HepG2 (cell line): Measurements from ENCODE around the gene ANO4.

ENCODE experiments used
- SP4 ChIP-seq: sonication (generic); formaldehyde crosslinking; IDR thresholded peaks from 2 replicates; pipeline ENCODE4 v1.8.1; 2023; ENCODE audit warnings: mild to moderate bottlenecking, missing genetic modification reagents
- ZNF747 ChIP-seq: sonication (generic); formaldehyde crosslinking; IDR thresholded peaks from 2 replicates; pipeline ENCODE4 v1.8.1; 2023; ENCODE audit warnings: missing genetic modification reagents, mild to moderate bottlenecking, borderline replicate concordance
- TF ChIP-seq, protein P1 (sequence below), 2 experiments: IDR thresholded peaks; 2 replicates each; pipeline ENCODE4 v1.6.1; 2011 to 2012; ENCODE audit warnings: low read length in 2 of 2, borderline replicate concordance in 1 of 2, low read depth in 1 of 2, mild to moderate bottlenecking in 1 of 2, moderate library complexity in 1 of 2

DNA sequence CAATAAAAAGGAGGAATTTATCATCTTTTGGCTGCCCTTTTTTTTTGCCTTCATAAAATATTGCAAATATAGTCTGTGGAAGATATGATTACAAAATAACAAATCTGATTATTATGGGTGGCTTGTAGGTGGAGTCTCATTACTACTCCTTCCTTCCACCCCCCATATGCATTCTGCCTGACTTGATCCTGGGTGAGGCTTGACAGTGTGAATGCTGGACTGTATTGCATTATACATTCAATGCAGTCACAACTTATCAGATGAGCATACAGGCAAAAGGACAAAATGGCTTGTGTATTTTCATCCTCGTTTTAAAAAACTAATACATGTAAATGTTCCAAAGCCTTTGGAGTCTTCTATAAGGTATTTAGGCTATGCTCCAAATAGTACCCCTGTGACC lies 186.3 kb downstream of the ANO4 start:
- TF ChIP-seq SP4 (no peak), ZNF747 (no peak)
- TF ChIP-seq, protein P1, sequence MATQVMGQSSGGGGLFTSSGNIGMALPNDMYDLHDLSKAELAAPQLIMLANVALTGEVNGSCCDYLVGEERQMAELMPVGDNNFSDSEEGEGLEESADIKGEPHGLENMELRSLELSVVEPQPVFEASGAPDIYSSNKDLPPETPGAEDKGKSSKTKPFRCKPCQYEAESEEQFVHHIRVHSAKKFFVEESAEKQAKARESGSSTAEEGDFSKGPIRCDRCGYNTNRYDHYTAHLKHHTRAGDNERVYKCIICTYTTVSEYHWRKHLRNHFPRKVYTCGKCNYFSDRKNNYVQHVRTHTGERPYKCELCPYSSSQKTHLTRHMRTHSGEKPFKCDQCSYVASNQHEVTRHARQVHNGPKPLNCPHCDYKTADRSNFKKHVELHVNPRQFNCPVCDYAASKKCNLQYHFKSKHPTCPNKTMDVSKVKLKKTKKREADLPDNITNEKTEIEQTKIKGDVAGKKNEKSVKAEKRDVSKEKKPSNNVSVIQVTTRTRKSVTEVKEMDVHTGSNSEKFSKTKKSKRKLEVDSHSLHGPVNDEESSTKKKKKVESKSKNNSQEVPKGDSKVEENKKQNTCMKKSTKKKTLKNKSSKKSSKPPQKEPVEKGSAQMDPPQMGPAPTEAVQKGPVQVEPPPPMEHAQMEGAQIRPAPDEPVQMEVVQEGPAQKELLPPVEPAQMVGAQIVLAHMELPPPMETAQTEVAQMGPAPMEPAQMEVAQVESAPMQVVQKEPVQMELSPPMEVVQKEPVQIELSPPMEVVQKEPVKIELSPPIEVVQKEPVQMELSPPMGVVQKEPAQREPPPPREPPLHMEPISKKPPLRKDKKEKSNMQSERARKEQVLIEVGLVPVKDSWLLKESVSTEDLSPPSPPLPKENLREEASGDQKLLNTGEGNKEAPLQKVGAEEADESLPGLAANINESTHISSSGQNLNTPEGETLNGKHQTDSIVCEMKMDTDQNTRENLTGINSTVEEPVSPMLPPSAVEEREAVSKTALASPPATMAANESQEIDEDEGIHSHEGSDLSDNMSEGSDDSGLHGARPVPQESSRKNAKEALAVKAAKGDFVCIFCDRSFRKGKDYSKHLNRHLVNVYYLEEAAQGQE (IDR thresholded peaks at IDR 0.05; ENCODE audit: borderline replicate concordance in 1 of 2, low read depth in 1 of 2, low read length in 2 of 2): no peak
